PC-3 (cell line): ENCODE measurements around the gene NIF3L1. TPM values are rescaled to one million over a fixed set of nuclear protein-coding genes. Genes with fewer than 3 reads are reported as not detected.

ENCODE experiments used
- ATAC-seq: fragments of 200-7000 bp; cut with Tn5 transposase; 2 replicates; pipeline ENCODE4 v1.9.1; 2020; ENCODE audit warnings: mild to moderate bottlenecking, moderate library complexity
- BruUV-seq: library from RNA; stranded (reverse); fragments of 400-500 nt; replicated peaks from 2 replicates; lab custom pipeline; 2021; lab: Mats Ljungman, UMichigan
- CTCF ChIA-PET: fragments of 300-600 bp; sonication (Branson Sonifier 250); formaldehyde crosslinking; loops from one replicate; lab custom pipeline; 2022; ENCODE audit warnings: antibody characterized with exemption; lab: Charles Lee
- POLR2A ChIA-PET: fragments of 300-600 bp; sonication (Branson Sonifier 250); formaldehyde crosslinking; loops from one replicate; lab custom pipeline; 2022; ENCODE audit warnings: antibody characterized with exemption; ENCODE audit not compliant: unreplicated experiment; lab: Charles Lee
- DNase-seq: peaks from one replicate; pipeline ENCODE4 v3.0.0-alpha.2; 2015
- H2AFZ ChIP-seq: fragments of 300-600 bp; sonication (generic); 2 replicates; pipeline ENCODE4 v1.6.0; 2016; ENCODE audit warnings: antibody characterized with exemption, low read length
- H3F3A ChIP-seq: fragments of 300-600 bp; sonication (generic); one replicate; pipeline ENCODE4 v1.6.0; 2017; ENCODE audit warnings: antibody characterized with exemption, low read length, control low read depth, mild to moderate bottlenecking; ENCODE audit not compliant: unreplicated experiment
- H3K27ac ChIP-seq: fragments of 300-600 bp; sonication (generic); 2 replicates; pipeline ENCODE4 v1.5.1; 2016; ENCODE audit warnings: mild to moderate bottlenecking, low read length
- H3K27me3 ChIP-seq: fragments of 300-600 bp; sonication (generic); 2 replicates; pipeline ENCODE4 v1.6.1; 2016; ENCODE audit warnings: low read length, mixed read lengths
- H3K36me3 ChIP-seq: fragments of 300-600 bp; sonication (generic); 2 replicates; pipeline ENCODE4 v1.6.1; 2016; ENCODE audit warnings: low read depth, mixed run types, low read length, mixed read lengths
- H3K4me1 ChIP-seq: fragments of 300-600 bp; sonication (generic); 2 replicates; pipeline ENCODE4 v1.5.1; 2016; ENCODE audit warnings: low read length; ENCODE audit not compliant: insufficient read depth
- H3K4me2 ChIP-seq: fragments of 300-600 bp; sonication (generic); 2 replicates; pipeline ENCODE4 v1.6.0; 2016; ENCODE audit warnings: low read length
- H3K4me3 ChIP-seq: fragments of 300-600 bp; sonication (generic); 2 replicates; pipeline ENCODE4 v1.5.1; 2016; ENCODE audit warnings: mild to moderate bottlenecking, low read length, mixed read lengths
- H3K79me2 ChIP-seq: fragments of 300-600 bp; sonication (generic); 2 replicates; pipeline ENCODE4 v1.6.1; 2017; ENCODE audit warnings: low read length, mixed read lengths
- H3K9ac ChIP-seq: fragments of 300-600 bp; sonication (generic); 2 replicates; pipeline ENCODE4 v1.6.0; 2016; ENCODE audit warnings: mild to moderate bottlenecking, low read length
- H3K9me2 ChIP-seq: fragments of 300-600 bp; sonication (generic); replicated peaks from 2 replicates; pipeline ENCODE4 v1.6.1; 2016; ENCODE audit warnings: mixed run types, low read length, mixed read lengths
- H3K9me3 ChIP-seq: fragments of 300-600 bp; sonication (generic); 2 replicates; pipeline ENCODE4 v1.6.1; 2016; ENCODE audit warnings: low read length, mixed read lengths
- H4K20me1 ChIP-seq: fragments of 300-600 bp; sonication (generic); 2 replicates; pipeline ENCODE4 v1.6.1; 2016; ENCODE audit warnings: low read length, mixed read lengths
- CTCF ChIP-seq: fragments of 300-600 bp; sonication (generic); conservative IDR thresholded peaks from 2 replicates; pipeline ENCODE4 v1.5.1; 2017; ENCODE audit warnings: antibody characterized with exemption, low read depth, mild to moderate bottlenecking, low read length
- EZH2 ChIP-seq: fragments of 300-600 bp; sonication (generic); IDR thresholded peaks from one replicate; pipeline ENCODE4 v1.6.1; 2017; ENCODE audit warnings: antibody characterized with exemption, mild to moderate bottlenecking, low read length; ENCODE audit not compliant: unreplicated experiment
- EZH2phosphoT487 ChIP-seq: fragments of 300-600 bp; sonication (generic); IDR thresholded peaks from 2 replicates; pipeline ENCODE4 v1.6.1; 2018; ENCODE audit warnings: mild to moderate bottlenecking, antibody characterized with exemption, low read length, borderline replicate concordance
- intact Hi-C: fragments of 100-400 bp; cut with micrococcal nuclease; formaldehyde crosslinking; loops from 2 replicates; pipeline ENCODE4 v1.9.0; 2023
- total RNA-seq: library from RNA; depleted of rRNA; stranded (reverse); fragments of >200 nt; gene quantifications from 2 replicates; pipeline ENCODE4 v1.2.3, GENCODE V29; 2014

Gene NIF3L1
- total RNA-seq, 1 experiment from 2014 or later: 81.5 TPM

DNA sequence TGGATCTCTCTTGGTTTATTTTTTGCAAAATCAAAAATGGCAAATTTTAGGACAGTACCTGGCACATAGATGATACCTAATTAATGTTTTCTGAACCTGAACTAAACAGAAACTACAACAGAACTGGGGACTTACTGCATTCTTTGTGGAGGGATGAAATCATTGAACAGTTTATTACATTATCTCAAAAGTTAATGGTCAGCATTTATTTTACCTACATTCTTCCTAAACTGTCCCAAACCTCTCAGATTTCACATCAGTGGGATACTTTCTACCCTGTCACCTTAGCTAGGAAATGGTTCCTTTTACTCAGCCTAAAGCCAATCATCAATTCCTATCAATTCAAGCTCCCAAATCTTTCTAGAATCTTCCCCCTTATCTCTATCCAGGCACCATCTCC is 10.3 kb downstream of the NIF3L1 start:
- Histone ChIP-seq H3F3A (peaks cover 5% of the 10 kb centered on the region), H3K36me3 (peaks cover 58% of the 10 kb centered on the region), H3K4me3 (no peak overlapping the region), H3K4me1 (no peaks in the 10 kb centered on the region), H3K79me2 (no peaks in the 10 kb centered on the region), H3K27me3 (no peaks in the 10 kb centered on the region), H3K9me3 (no peaks in the 10 kb centered on the region), H3K4me2 (no peak overlapping the region), H3K9ac (no peak overlapping the region), H2AFZ (no peak overlapping the region), H3K9me2 (no peaks in the 10 kb centered on the region), H3K27ac (no peak overlapping the region), H4K20me1 (no peaks in the 10 kb centered on the region)
- BruUV-seq: no TSS peak
- POLR2A ChIA-PET: no interaction called here
- intact Hi-C loops: no loop called here
- no peak for DNase-seq
- ATAC-seq: no peak
- TF ChIP-seq EZH2phosphoT487: no peak
- TF ChIP-seq EZH2: no peak
- TF ChIP-seq CTCF: no peak
- CTCF ChIA-PET: no interaction called here

- H3K4me2 ChIP-seq: no peak overlapping the region
- CTCF ChIA-PET: interaction anchor here (0.6 to 1.0 kb wide), 6 partner anchors 18 to 276 kb away, joined by 4 to 6 read pairs (median 4); no protein-coding TSS in a partner anchor
- intact Hi-C loops: loop anchor here (1.0 kb wide), 4 partner anchors 168 to 332 kb away; no protein-coding TSS in a partner anchor
- H3F3A ChIP-seq: peaks cover 10% of the 10 kb centered on the region
- H3K79me2 ChIP-seq: no peaks in the 10 kb centered on the region
- no peak overlapping the region for H3K4me3 ChIP-seq
- H3K27ac ChIP-seq: no peak overlapping the region
- H3K9ac ChIP-seq: no peak overlapping the region
- H3K9me2 ChIP-seq: no peaks in the 10 kb centered on the region
- no peaks in the 10 kb centered on the region for H4K20me1 ChIP-seq
- H3K27me3 ChIP-seq: no peaks in the 10 kb centered on the region
- H3K4me1 ChIP-seq: no peaks in the 10 kb centered on the region
- TF ChIP-seq EZH2phosphoT487 (no peak), CTCF (peak; percentile 86)
- no peaks in the 10 kb centered on the region for H3K9me3 ChIP-seq
- no peak overlapping the region for H2AFZ ChIP-seq
- DNase-seq: peak; percentile 94
- peak; percentile 92 for ATAC-seq
- BruUV-seq: no TSS peak
- POLR2A ChIA-PET: interaction anchor here (0.5 kb wide), 1 partner anchor 43 kb away, joined by 3 read pairs; no protein-coding TSS in a partner anchor
- peaks cover 43% of the 10 kb centered on the region for H3K36me3 ChIP-seq
These were observed 12.4 kb downstream of the NIF3L1 start for GRCh38 chr2:200901459-200902072.

GRCh38 chr2:200905618-200906296 is 16.6 kb downstream of the NIF3L1 start:
- no TSS peak for BruUV-seq
- Histone ChIP-seq H3K4me2 (no peak overlapping the region), H3K36me3 (peaks cover 43% of the 10 kb centered on the region), H4K20me1 (no peaks in the 10 kb centered on the region), H3K4me1 (no peaks in the 10 kb centered on the region), H3K9me2 (no peaks in the 10 kb centered on the region), H3K9ac (no peak overlapping the region), H3F3A (peaks cover 14% of the 10 kb centered on the region), H3K79me2 (no peaks in the 10 kb centered on the region), H3K27ac (no peak overlapping the region), H3K27me3 (no peaks in the 10 kb centered on the region), H2AFZ (no peak overlapping the region), H3K4me3 (no peak overlapping the region), H3K9me3 (no peaks in the 10 kb centered on the region)
- DNase-seq: peak; percentile 81
- TF ChIP-seq EZH2phosphoT487 (no peak), EZH2 (no peak), CTCF (peak; percentile 83)
- ChIA-PET CTCF (interaction anchor here (1.1 kb wide), 1 partner anchor 164 kb away, joined by 6 read pairs; no protein-coding TSS in a partner anchor), POLR2A (no interaction called here)
- intact Hi-C loops: loop anchor here (1.0 to 5.0 kb wide), 3 partner anchors 164 to 272 kb away; no protein-coding TSS in a partner anchor
- peak; percentile 86 for ATAC-seq
